Measurements from ENCODE around the gene CA5A. TPM values are rescaled to one million over a fixed set of nuclear protein-coding genes. Genes with fewer than 3 reads are reported as not detected.

CA5A gene
- total and polyA plus RNA-seq, 9 of the 15 experiments (the other 6 are each of a cell fraction or from before 2014, with no cell fraction given): not detected

GRCh38 chr16:87974178-87974577, 37.8 kb upstream of the CA5A start:
- in situ Hi-C loops (cut with MboI): no loop called here
- TF ChIP-seq SNIP1 (IDR thresholded peaks at IDR 0.05; ENCODE audit: low read depth) (no peak), GTF2F1 (IDR thresholded peaks at IDR 0.05; ENCODE audit: low read depth, low read length) (no peak), CBX5 (IDR thresholded peaks at IDR 0.05; ENCODE audit: borderline replicate concordance, low read depth) (no peak), ZFPM2 (CRISPR knock-in tag; IDR thresholded peaks at IDR 0.05) (no peak), ZNF444 (CRISPR knock-in tag; IDR thresholded peaks at IDR 0.05) (no peak), TAF1 (IDR thresholded peaks at IDR 0.05; ENCODE audit: control insufficient read depth, extremely low read depth, insufficient read depth, low read length, severe bottlenecking) (no peak), RAD21 (CRISPR knock-in tag; conservative IDR thresholded peaks at IDR 0.05 in 1 of 2, IDR thresholded peaks at IDR 0.05 in 1 of 2) (no peak), NFXL1 (CRISPR knock-in tag; IDR thresholded peaks at IDR 0.05) (no peak), CBX1 (IDR thresholded peaks at IDR 0.05; ENCODE audit: low read depth) (no peak), POLR2AphosphoS2 (IDR thresholded peaks at IDR 0.05; ENCODE audit: low read length) (no peak), TRIM28 (IDR thresholded peaks at IDR 0.05) (no peak)
- Histone ChIP-seq H2AFZ (ENCODE audit: low read depth, low read length) (no peak overlapping the region), H3K4me3 (no peak overlapping the region), H3K9ac (ENCODE audit: insufficient read depth in 1 of 2, low read depth in 2 of 2, low read length in 2 of 2) (no peak overlapping the region; a peak in 1 of 4 replicates), H3K4me2 (ENCODE audit: insufficient read depth, low read length) (no peak overlapping the region), H3K27ac (ENCODE audit: extremely low read depth, low read depth, low read length) (no peak overlapping the region), H4K20me1 (replicated peaks; ENCODE audit: control insufficient read depth, insufficient read depth, low read length) (no peaks in the 10 kb centered on the region), H3K36me3 (ENCODE audit: control insufficient read depth, insufficient read depth, low read length) (no peaks in the 10 kb centered on the region; the same call in 2 of the 3 replicates), H3K4me1 (replicated peaks in 1 of 2; ENCODE audit: control insufficient read depth in 2 of 2, insufficient read depth in 2 of 2, low read length in 2 of 2) (no peaks in the 10 kb centered on the region), H3K9me3 (replicated peaks; ENCODE audit: control insufficient read depth, insufficient read depth, low read depth, low read length) (no peaks in the 10 kb centered on the region), H3K27me3 (ENCODE audit: control insufficient read depth in 2 of 2, insufficient read depth in 2 of 2, low read length in 2 of 2) (no peaks in the 10 kb centered on the region), H3K9me1 (ENCODE audit: control insufficient read depth, insufficient read depth, low read length) (no peaks in the 10 kb centered on the region), H3K79me2 (ENCODE audit: control insufficient read depth, insufficient read depth, low read length) (peaks cover 24% of the 10 kb centered on the region; the same call in 2 of the 3 replicates)
- no peak for DNase-seq (ENCODE audit: extremely low read depth in 1 of 4, low spot score in 3 of 4)
- intact Hi-C loops (cut with micrococcal nuclease): no loop called here
- ATAC-seq: no peak
- no TSS peak for BruUV-seq (replicated peaks)
- ChIA-PET CTCF (ENCODE audit: low intra/inter-chr PET ratio) (no interaction called here), POLR2A (no interaction called here)
- WGBS (ENCODE audit: insufficient coverage, low coverage, missing lambda C conversion rate): 78% methylated on average over 9 of the region's 9 CpGs
- no peak for FAIRE-seq

Measured in K562 (cell line).